Fibroblast of gingiva (primary cell): ENCODE measurements around the gene PIP5K1B.

Experiments used
- DNase-seq: peaks from one replicate; pipeline ENCODE4 v3.0.0-alpha.2; 2011; ENCODE audit warnings: low read depth

PIP5K1B gene

GRCh38 chr9:68708513-68708912 lies 3.5 kb downstream of the PIP5K1B start:
- DNase-seq, result no peak

GRCh38 chr9:68709291-68710110 lies 4.5 kb downstream of the PIP5K1B start:
- DNase-seq, result no peak

GRCh38 chr9:68710111-68710471 lies 5.1 kb downstream of the PIP5K1B start:
- no peak for DNase-seq

- DNase-seq, result no peak
These were observed 6.2 kb downstream of the PIP5K1B start for GRCh38 chr9:68711281-68711680.

- DNase-seq, result no peak
These were observed 6.9 kb downstream of the PIP5K1B start for GRCh38 chr9:68711932-68712331.

GRCh38 chr9:68714416-68715180 lies 9.6 kb downstream of the PIP5K1B start:
- no peak for DNase-seq

- DNase-seq, result no peak
These were observed 10.1 kb downstream of the PIP5K1B start for GRCh38 chr9:68715181-68715456.

- DNase-seq, result no peak
These were observed 12.8 kb downstream of the PIP5K1B start for GRCh38 chr9:68717552-68718443.

GRCh38 chr9:68719847-68720246 lies 14.8 kb downstream of the PIP5K1B start:
- no peak for DNase-seq

GRCh38 chr9:68720656-68721313 lies 15.7 kb downstream of the PIP5K1B start:
- DNase-seq, result no peak

GRCh38 chr9:68721666-68722330 lies 16.8 kb downstream of the PIP5K1B start:
- no peak for DNase-seq

GRCh38 chr9:68725070-68725469 lies 20.0 kb downstream of the PIP5K1B start:
- no peak for DNase-seq

- DNase-seq, result no peak
These were observed 21.4 kb downstream of the PIP5K1B start for GRCh38 chr9:68726489-68726888.

GRCh38 chr9:68727636-68728035 lies 22.6 kb downstream of the PIP5K1B start:
- DNase-seq, result no peak

- DNase-seq, result no peak
These were observed 23.7 kb downstream of the PIP5K1B start for GRCh38 chr9:68728731-68729130.

- DNase-seq, result no peak
These were observed 25.7 kb downstream of the PIP5K1B start for GRCh38 chr9:68730570-68731235.

- no peak for DNase-seq
These were observed 26.8 kb downstream of the PIP5K1B start for GRCh38 chr9:68731857-68732256.

GRCh38 chr9:68732405-68733020 lies 27.5 kb downstream of the PIP5K1B start:
- DNase-seq, result no peak

GRCh38 chr9:68733021-68733405 lies 28.0 kb downstream of the PIP5K1B start:
- no peak for DNase-seq

GRCh38 chr9:68738358-68738757 lies 33.3 kb downstream of the PIP5K1B start:
- DNase-seq, result no peak
